Occipital lobe (tissue), 2 donors: Measurements from ENCODE around the gene PRKCH. TPM values are rescaled to one million over a fixed set of nuclear protein-coding genes. Genes with fewer than 3 reads are reported as not detected.

Experiments used
- DNase-seq: peaks from one replicate; lab custom pipeline; 2025; lab: John Stamatoyannopoulos, UW
- total RNA-seq: library from RNA; depleted of rRNA; stranded (reverse); fragments of >200 nt; gene quantifications from one replicate; pipeline ENCODE4 v1.2.3, GENCODE V29; 2014

Gene PRKCH
- total RNA-seq, 1 donor from 2014 or later = 21.2 TPM

GRCh38 chr14:61510736-61511557 is 189.6 kb downstream of the PRKCH start:
- no peak for DNase-seq

- peak; percentile 21 for DNase-seq
These were observed 190.2 kb downstream of the PRKCH start for GRCh38 chr14:61511558-61511948.

DNA sequence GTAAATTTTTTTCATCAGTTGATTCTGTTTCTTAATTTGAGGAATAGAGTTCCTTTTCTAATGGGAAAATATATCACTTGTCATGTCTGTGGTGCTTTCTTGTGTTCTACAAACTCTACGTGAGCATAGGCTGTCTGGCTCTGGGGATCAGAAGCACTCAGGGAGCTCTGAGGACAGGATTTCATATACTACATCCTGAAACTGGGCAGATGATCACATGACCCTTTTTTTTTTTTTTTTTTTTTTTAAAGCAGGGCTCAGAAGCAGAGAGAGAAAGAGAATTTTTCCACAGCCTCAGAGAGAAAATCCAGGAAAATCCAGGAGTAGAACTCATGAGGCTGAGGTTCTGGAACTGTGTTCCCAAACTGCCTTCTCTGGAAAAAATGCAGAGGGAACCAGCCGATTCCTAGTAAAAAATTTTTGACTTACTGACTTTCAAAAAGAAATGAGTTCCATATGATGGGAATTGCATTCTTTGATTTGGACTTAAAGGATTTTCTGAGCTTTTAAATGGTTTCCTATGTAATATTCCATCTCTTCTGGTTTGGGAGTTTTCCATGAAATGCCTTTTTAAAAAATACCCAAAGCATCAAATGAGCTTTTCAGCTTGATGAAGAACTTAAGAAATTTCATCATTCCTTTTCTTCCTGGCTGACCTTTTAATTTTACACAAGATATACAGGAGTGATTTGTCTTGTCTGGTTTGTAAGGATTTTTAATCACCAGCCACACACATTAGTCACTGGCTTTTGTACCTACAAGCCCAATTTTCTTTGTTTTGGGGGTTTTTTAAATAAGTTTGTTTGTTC is 190.9 kb downstream of the PRKCH start:
- no peak for DNase-seq

GRCh38 chr14:61513986-61514830 is 192.8 kb downstream of the PRKCH start:
- no peak for DNase-seq

DNA sequence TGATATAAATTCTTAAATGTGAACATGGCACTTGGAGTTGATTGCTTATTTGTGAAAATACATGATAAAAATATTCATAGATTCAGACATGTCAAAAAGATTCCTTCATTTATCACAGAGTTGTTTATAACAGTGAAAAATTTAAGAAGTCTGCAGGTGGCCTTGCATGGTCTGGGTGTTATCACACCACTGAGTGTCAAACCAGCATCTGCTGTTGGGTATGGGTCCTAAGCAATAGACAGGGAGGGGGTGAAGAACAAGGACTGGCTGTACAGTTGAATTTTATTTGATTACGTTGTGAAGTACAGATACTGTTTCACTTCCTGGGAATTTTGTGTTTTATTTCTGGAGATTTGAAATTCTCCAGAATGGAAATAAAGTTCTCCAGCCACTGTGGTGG is 193.5 kb downstream of the PRKCH start:
- DNase-seq = no peak

- no peak for DNase-seq
These were observed 194.2 kb downstream of the PRKCH start for GRCh38 chr14:61515436-61516117.

- DNase-seq = no peak
These were observed 194.9 kb downstream of the PRKCH start for GRCh38 chr14:61516118-61516743.

GRCh38 chr14:61516964-61517653 is 195.7 kb downstream of the PRKCH start:
- DNase-seq = no peak

DNA sequence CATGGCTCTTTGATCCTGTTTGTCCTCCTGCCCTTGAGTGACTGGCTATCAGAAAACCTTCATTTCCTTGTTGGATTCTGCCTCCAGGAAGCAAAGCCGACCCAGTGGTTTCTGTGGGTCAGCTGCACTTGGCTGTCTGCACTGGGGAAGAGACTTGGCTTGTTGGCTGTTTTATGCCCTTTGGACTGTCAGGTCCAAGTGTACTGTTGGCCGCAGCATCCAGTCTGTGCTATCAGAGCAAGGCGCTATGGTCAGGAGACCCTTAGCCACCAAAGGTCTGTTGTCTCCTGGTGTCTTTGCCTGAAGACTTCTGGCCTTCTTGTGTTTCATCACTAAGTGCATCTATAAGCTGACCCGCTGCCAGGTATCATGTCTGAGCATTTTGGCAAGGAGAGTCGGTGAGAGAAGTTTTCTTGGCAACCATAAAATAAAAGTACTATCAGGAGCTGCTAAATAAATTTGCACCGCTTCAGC is 196.6 kb downstream of the PRKCH start:
- DNase-seq = no peak

DNA sequence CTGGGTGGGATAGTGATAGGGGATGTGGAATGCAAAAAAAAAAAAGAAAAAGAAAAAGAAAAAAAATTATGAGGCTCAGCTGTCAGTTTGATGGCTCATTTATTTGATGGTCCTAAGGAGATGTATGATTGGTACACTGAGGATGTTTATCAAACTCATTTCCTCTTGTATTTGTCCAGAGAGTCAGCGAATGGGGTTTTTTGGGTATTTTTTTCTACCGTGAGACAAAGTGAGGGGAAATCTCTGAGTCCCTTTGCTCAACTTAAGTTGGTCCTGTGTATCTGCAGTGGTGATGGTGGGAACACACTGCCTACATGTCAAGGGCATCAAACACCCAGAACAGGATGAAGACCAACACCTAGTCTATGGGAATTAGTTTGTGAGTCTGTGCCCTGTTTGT is 197.0 kb downstream of the PRKCH start:
- no peak for DNase-seq

GRCh38 chr14:61519106-61519505 is 197.7 kb downstream of the PRKCH start:
- no peak for DNase-seq

GRCh38 chr14:61519735-61520134 is 198.4 kb downstream of the PRKCH start:
- DNase-seq = no peak

GRCh38 chr14:61520576-61520975 is 199.2 kb downstream of the PRKCH start:
- no peak for DNase-seq

GRCh38 chr14:61521773-61522172 is 200.4 kb downstream of the PRKCH start:
- no peak for DNase-seq

DNA sequence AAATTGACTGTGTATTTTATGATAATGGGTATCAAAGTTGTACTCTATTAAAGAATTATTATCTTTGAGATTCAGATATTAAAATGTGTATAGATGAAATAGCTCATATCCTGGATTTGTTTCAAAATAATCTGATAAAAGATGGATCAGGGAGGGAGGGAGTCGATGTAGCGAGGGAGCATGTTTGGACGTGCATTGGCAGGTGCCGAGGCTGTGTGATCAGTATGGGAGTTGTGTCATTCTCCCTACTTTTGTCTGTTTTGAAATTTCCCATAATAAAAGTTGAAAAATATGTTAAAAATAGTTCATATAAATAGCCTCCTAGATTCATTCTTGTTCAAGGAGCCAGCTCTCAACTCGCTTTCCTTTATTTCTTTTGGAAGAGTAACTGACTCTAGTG is 202.4 kb downstream of the PRKCH start:
- DNase-seq = no peak

DNA sequence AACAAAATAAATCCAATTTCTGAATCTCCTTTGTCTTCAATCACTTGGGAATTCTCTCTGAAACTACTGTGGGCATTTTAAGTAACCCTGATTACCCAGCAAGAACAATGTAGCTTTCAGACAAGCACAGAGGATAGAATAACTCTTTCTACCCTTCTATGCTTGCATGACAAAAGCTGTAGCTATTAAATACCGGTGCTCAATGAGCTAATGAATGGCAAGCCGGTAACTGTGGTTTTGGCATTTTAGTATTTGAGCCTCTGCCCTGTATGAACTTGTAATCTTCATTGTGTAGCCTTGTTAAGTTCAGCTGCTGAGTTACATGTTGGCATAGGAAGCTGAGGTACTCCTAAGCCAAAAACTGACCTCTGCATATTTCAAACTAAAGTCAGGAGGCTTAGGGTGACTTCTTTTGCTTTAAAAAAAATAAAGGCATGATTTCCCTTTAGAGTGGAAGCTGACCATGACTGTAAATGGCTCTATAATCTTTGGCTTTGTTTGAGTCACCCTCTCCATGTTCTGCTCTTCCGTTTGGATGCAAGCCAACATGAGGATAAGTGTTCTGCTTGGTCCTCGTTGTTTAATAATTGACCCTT is 202.9 kb downstream of the PRKCH start:
- DNase-seq = no peak

GRCh38 chr14:61524936-61525292 is 203.5 kb downstream of the PRKCH start:
- no peak for DNase-seq

DNA sequence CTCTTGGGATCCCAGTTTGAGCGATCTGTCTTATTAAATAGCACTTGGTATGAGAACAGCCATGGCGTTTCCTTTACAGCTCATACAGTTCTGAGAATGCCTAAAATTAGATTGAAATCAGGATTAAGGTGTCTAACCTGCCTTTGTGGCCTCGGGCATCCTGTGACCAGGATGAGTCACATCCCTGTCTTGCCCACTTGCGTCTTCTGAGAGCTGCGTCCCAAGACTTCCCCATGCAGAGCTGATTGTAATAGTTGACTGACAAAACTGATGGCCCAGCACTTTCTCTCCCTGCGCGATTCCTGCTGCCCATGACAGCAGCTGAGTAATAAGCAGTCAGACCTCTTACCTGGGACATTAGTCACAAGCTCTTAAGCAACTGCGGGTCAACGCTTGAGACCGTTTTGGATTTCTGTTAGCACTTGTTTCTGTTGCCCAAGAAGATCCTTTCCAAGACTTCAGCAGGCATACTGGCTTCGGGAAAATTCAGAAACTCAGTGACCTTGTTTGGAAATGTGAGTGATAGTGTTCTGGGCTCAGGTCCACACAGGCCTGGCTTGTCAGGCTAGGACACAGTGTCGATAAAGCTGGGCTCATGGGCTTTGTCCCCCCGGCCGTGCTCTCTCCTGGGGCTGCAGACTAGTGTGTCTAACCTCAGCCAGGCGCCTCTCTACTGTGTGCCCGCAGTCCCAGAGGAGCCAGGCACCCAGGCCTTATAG is 204.1 kb downstream of the PRKCH start:
- no peak for DNase-seq
